ENCODE data around the gene RASAL1. TPM values are rescaled to one million over a fixed set of nuclear protein-coding genes. Genes with fewer than 3 reads are reported as not detected.
A peak's percentile ranks its signal among the peaks of the same experiment; 100 is the strongest.

The RASAL1 gene
- total and polyA plus RNA-seq, 5 experiments from 2014 or later = 0.13 to 0.76 (median 0.44) TPM

- H3K27me3 Mint-ChIP-seq = no peaks in the 10 kb centered on the region
- peak overlapping the region in 1 of 10 donors; percentile 1 for H3K27ac Mint-ChIP-seq
- no peak for ATAC-seq
- POLR2A ChIA-PET = no interaction called here
- DNase-seq = no peak
- H3K36me3 Mint-ChIP-seq = peaks cover 7 to 89% (median 45%) of the 10 kb centered on the region in 3 donors
- H3K9me3 Mint-ChIP-seq = no peaks in the 10 kb centered on the region
- peak overlapping the region in 1 of 10 donors; percentile 5 for H3K4me3 Mint-ChIP-seq
- peaks cover 2 to 17% (median 7%) of the 10 kb centered on the region in 4 donors for H3K4me1 Mint-ChIP-seq
Observed at GRCh38 chr12:113172185-113172584, 36.6 kb upstream of the RASAL1 start.

- H3K4me1 Mint-ChIP-seq = peaks cover 2 to 17% (median 7%) of the 10 kb centered on the region in 4 donors
- no peak for DNase-seq
- H3K27ac Mint-ChIP-seq = no peak overlapping the region
- H3K9me3 Mint-ChIP-seq = no peaks in the 10 kb centered on the region
- POLR2A ChIA-PET = no interaction called here
- H3K27me3 Mint-ChIP-seq = no peaks in the 10 kb centered on the region
- ATAC-seq = no peak
- H3K4me3 Mint-ChIP-seq = no peak overlapping the region
- peaks cover 7 to 89% (median 41%) of the 10 kb centered on the region in 3 donors for H3K36me3 Mint-ChIP-seq
Observed at GRCh38 chr12:113171543-113171942, 36.0 kb upstream of the RASAL1 start.

GRCh38 chr12:113170926-113171325 lies 35.4 kb upstream of the RASAL1 start:
- no peaks in the 10 kb centered on the region for H3K27me3 Mint-ChIP-seq
- H3K36me3 Mint-ChIP-seq = peaks cover 7 to 89% (median 42%) of the 10 kb centered on the region in 3 donors
- ATAC-seq (no peak), DNase-seq (no peak)
- H3K9me3 Mint-ChIP-seq = no peaks in the 10 kb centered on the region
- H3K4me3 Mint-ChIP-seq = no peak overlapping the region
- H3K27ac Mint-ChIP-seq = peak overlapping the region in 1 of 10 donors; percentile 77
- POLR2A ChIA-PET = no interaction called here
- H3K4me1 Mint-ChIP-seq = peaks cover 2 to 17% (median 7%) of the 10 kb centered on the region in 4 donors

- Mint-ChIP-seq H3K27me3 (no peaks in the 10 kb centered on the region), H3K4me3 (no peak overlapping the region), H3K9me3 (no peaks in the 10 kb centered on the region), H3K4me1 (peaks cover 2 to 17% (median 8%) of the 10 kb centered on the region in 4 donors), H3K27ac (peak overlapping the region in 1 of 10 donors; percentile 77), H3K36me3 (peaks cover 7 to 87% (median 44%) of the 10 kb centered on the region in 3 donors)
- no peak for ATAC-seq
- no peak for DNase-seq
- POLR2A ChIA-PET = no interaction called here
Observed at GRCh38 chr12:113170457-113170856, 34.9 kb upstream of the RASAL1 start.

- ATAC-seq (no peak), DNase-seq (no peak)
- POLR2A ChIA-PET = no interaction called here
- H3K4me1 Mint-ChIP-seq = peaks cover 2 to 17% (median 5%) of the 10 kb centered on the region in 4 donors
- H3K27ac Mint-ChIP-seq = no peak overlapping the region
- H3K36me3 Mint-ChIP-seq = peaks cover 7 to 87% (median 40%) of the 10 kb centered on the region in 3 donors
- H3K9me3 Mint-ChIP-seq = no peaks in the 10 kb centered on the region
- H3K4me3 Mint-ChIP-seq = no peak overlapping the region
- H3K27me3 Mint-ChIP-seq = no peaks in the 10 kb centered on the region
Observed at GRCh38 chr12:113169697-113170096, 34.1 kb upstream of the RASAL1 start.

GRCh38 chr12:113167868-113168267 lies 32.3 kb upstream of the RASAL1 start:
- H3K36me3 Mint-ChIP-seq = peaks cover 7 to 84% (median 41%) of the 10 kb centered on the region in 3 donors
- H3K27me3 Mint-ChIP-seq = no peaks in the 10 kb centered on the region
- H3K27ac Mint-ChIP-seq = no peak overlapping the region
- H3K4me3 Mint-ChIP-seq = no peak overlapping the region
- DNase-seq (no peak), ATAC-seq (no peak)
- no peaks in the 10 kb centered on the region for H3K9me3 Mint-ChIP-seq
- POLR2A ChIA-PET = no interaction called here
- peaks cover 0 to 11% (median 2%) of the 10 kb centered on the region in 4 donors for H3K4me1 Mint-ChIP-seq

- H3K36me3 Mint-ChIP-seq = peaks cover 2 to 80% (median 31%) of the 10 kb centered on the region in 3 donors
- peaks cover 0 to 2% (median 0%) of the 10 kb centered on the region in 4 donors for H3K4me1 Mint-ChIP-seq
- H3K27me3 Mint-ChIP-seq = no peaks in the 10 kb centered on the region
- no peaks in the 10 kb centered on the region for H3K9me3 Mint-ChIP-seq
- no peak overlapping the region for H3K4me3 Mint-ChIP-seq
- DNase-seq = no peak
- POLR2A ChIA-PET = no interaction called here
- peak overlapping the region in 1 of 10 donors; percentile 10 for H3K27ac Mint-ChIP-seq
- ATAC-seq = no peak
Observed at GRCh38 chr12:113165521-113166450, 30.2 kb upstream of the RASAL1 start.

GRCh38 chr12:113164014-113164413 lies 28.5 kb upstream of the RASAL1 start:
- DNase-seq (no peak), ATAC-seq (no peak)

GRCh38 chr12:113163030-113163360 lies 27.4 kb upstream of the RASAL1 start:
- H3K4me1 Mint-ChIP-seq = peaks cover 0 to 2% (median 0%) of the 10 kb centered on the region in 4 donors
- H3K36me3 Mint-ChIP-seq = peaks cover 0 to 80% (median 23%) of the 10 kb centered on the region in 3 donors
- POLR2A ChIA-PET = no interaction called here

More at GRCh38 chr12:113164014-113164413, 28.5 kb upstream of the RASAL1 start:
- Mint-ChIP-seq H3K4me3 (no peak overlapping the region), H3K27me3 (no peaks in the 10 kb centered on the region), H3K4me1 (peaks cover 0 to 2% (median 0%) of the 10 kb centered on the region in 4 donors), H3K27ac (no peak overlapping the region), H3K36me3 (peaks cover 0 to 78% (median 25%) of the 10 kb centered on the region in 3 donors), H3K9me3 (no peaks in the 10 kb centered on the region)
- POLR2A ChIA-PET = no interaction called here

GRCh38 chr12:113162102-113163029 lies 26.8 kb upstream of the RASAL1 start:
- no peak for ATAC-seq
- POLR2A ChIA-PET = interaction anchor here (0.6 kb wide), 1 partner anchor 108 kb away, joined by 4 read pairs; no protein-coding TSS in a partner anchor

More at GRCh38 chr12:113163030-113163360, 27.4 kb upstream of the RASAL1 start:
- no peaks in the 10 kb centered on the region for H3K9me3 Mint-ChIP-seq
- ATAC-seq (no peak), DNase-seq (no peak)
- H3K27me3 Mint-ChIP-seq = no peaks in the 10 kb centered on the region
- H3K27ac Mint-ChIP-seq = no peak overlapping the region
- no peak overlapping the region for H3K4me3 Mint-ChIP-seq

GRCh38 chr12:113161415-113162016 lies 26.0 kb upstream of the RASAL1 start:
- H3K27ac Mint-ChIP-seq = peak overlapping the region in 1 of 10 donors; percentile 71
- no peaks in the 10 kb centered on the region for H3K27me3 Mint-ChIP-seq
- no peaks in the 10 kb centered on the region for H3K9me3 Mint-ChIP-seq
- ATAC-seq (no peak), DNase-seq (no peak)
- no peak overlapping the region for H3K4me3 Mint-ChIP-seq
- H3K4me1 Mint-ChIP-seq = peaks cover 0 to 5% (median under 1%) of the 10 kb centered on the region in 4 donors
- H3K36me3 Mint-ChIP-seq = peaks cover 0 to 77% (median 21%) of the 10 kb centered on the region in 3 donors
- POLR2A ChIA-PET = no interaction called here

More at GRCh38 chr12:113162102-113163029, 26.8 kb upstream of the RASAL1 start:
- no peaks in the 10 kb centered on the region for H3K9me3 Mint-ChIP-seq
- no peak overlapping the region for H3K4me3 Mint-ChIP-seq
- no peaks in the 10 kb centered on the region for H3K27me3 Mint-ChIP-seq
- peak overlapping the region in 1 of 10 donors; percentile 73 for H3K27ac Mint-ChIP-seq
- peaks cover 0 to 2% (median 0%) of the 10 kb centered on the region in 4 donors for H3K4me1 Mint-ChIP-seq
- no peak for DNase-seq
- H3K36me3 Mint-ChIP-seq = peaks cover 0 to 83% (median 23%) of the 10 kb centered on the region in 3 donors

- POLR2A ChIA-PET = no interaction called here
Observed at GRCh38 chr12:113159937-113160336, 24.4 kb upstream of the RASAL1 start.

More at GRCh38 chr12:113159937-113160336, 24.4 kb upstream of the RASAL1 start:
- Mint-ChIP-seq H3K9me3 (no peaks in the 10 kb centered on the region), H3K4me3 (no peak overlapping the region), H3K4me1 (peaks cover 0 to 15% (median 3%) of the 10 kb centered on the region in 4 donors), H3K27me3 (peaks cover 0 to 8% (median 0%) of the 10 kb centered on the region in 5 donors), H3K36me3 (peaks cover 0 to 63% (median 17%) of the 10 kb centered on the region in 3 donors), H3K27ac (no peak overlapping the region)
- ATAC-seq (no peak), DNase-seq (no peak)
